Smooth muscle cell (in vitro differentiated cells): ENCODE measurements around the gene RRP12. TPM values are rescaled to one million over a fixed set of nuclear protein-coding genes. Genes with fewer than 3 reads are reported as not detected.
"Not testable (repeated sequence)": the region's sequence is repeated elsewhere in the genome, so short reads cannot be mapped to it uniquely, and the experiment has no call there.

Source experiments
- DNase-seq: peaks from one replicate; lab custom pipeline; 2025; ENCODE audit not compliant: unreplicated experiment; lab: John Stamatoyannopoulos, UW
- H2AFZ ChIP-seq: fragments of 200-600 bp; sonication (generic); 2 replicates; pipeline ENCODE4 v1.6.0; 2016; ENCODE audit warnings: antibody characterized with exemption, low read depth, mild to moderate bottlenecking
- H3F3A ChIP-seq: fragments of 200-600 bp; sonication (generic); 2 replicates; pipeline ENCODE4 v1.6.0; 2017; ENCODE audit warnings: antibody characterized with exemption, low read depth
- H3K27ac ChIP-seq: fragments of 200-600 bp; sonication (generic); 2 replicates; pipeline ENCODE4 v1.5.1; 2016; ENCODE audit warnings: low read depth, mild to moderate bottlenecking
- H3K27me3 ChIP-seq: fragments of 200-600 bp; sonication (generic); 2 replicates; pipeline ENCODE4 v1.6.1; 2016; ENCODE audit warnings: low read depth, mild to moderate bottlenecking
- H3K36me3 ChIP-seq: fragments of 200-600 bp; sonication (generic); 2 replicates; pipeline ENCODE4 v1.5.1; 2016; ENCODE audit warnings: low read depth
- H3K4me1 ChIP-seq: fragments of 200-600 bp; sonication (generic); 2 replicates; pipeline ENCODE4 v1.5.1; 2016; ENCODE audit warnings: low read depth
- H3K4me2 ChIP-seq: fragments of 200-600 bp; sonication (generic); 2 replicates; pipeline ENCODE4 v1.6.0; 2016; ENCODE audit warnings: mild to moderate bottlenecking
- H3K4me3 ChIP-seq: fragments of 200-600 bp; sonication (generic); 2 replicates; pipeline ENCODE4 v1.5.1; 2016; ENCODE audit warnings: mild to moderate bottlenecking
- H3K79me2 ChIP-seq: fragments of 200-600 bp; sonication (generic); 2 replicates; pipeline ENCODE4 v1.6.0; 2016; ENCODE audit warnings: low read depth, mild to moderate bottlenecking
- H3K9ac ChIP-seq: fragments of 200-600 bp; sonication (generic); 2 replicates; pipeline ENCODE4 v1.6.0; 2016; ENCODE audit warnings: low read depth
- H3K9me3 ChIP-seq: fragments of 200-600 bp; sonication (generic); replicated peaks from 2 replicates; pipeline ENCODE4 v1.5.1; 2016; ENCODE audit warnings: low read depth
- H4K20me1 ChIP-seq: fragments of 200-600 bp; sonication (generic); 2 replicates; pipeline ENCODE4 v1.6.0; 2016; ENCODE audit warnings: low read depth
- CTCF ChIP-seq: fragments of 200-600 bp; sonication (generic); IDR thresholded peaks from 2 replicates; pipeline ENCODE4 v1.5.1; 2017; ENCODE audit warnings: borderline replicate concordance, mild to moderate bottlenecking, antibody characterized with exemption; ENCODE audit not compliant: insufficient read depth, poor library complexity, severe bottlenecking
- WGBS: methylation state at CpG from one replicate; pipeline ENCODE4 v1.1.7; 2016; ENCODE audit warnings: low lambda C conversion rate; 5-methylcytosine and 5-hydroxymethylcytosine counted together
- polyA plus RNA-seq: library from polyadenylated mRNA; unstranded; fragments of >200 nt; fragmentation: Nextera tagmentation; extraction: Ambion mirVana; gene quantifications from 2 replicates; pipeline ENCODE4 v1.2.1, GENCODE V29; 2016
- total RNA-seq: library from RNA; depleted of rRNA; stranded (reverse); fragments of >200 nt; gene quantifications from 2 replicates; pipeline ENCODE4 v1.2.3, GENCODE V29; 2014

RRP12 gene
- total and polyA plus RNA-seq, 2 experiments from 2014 or later: 14.1 to 18.8 TPM

- no peaks in the 10 kb centered on the region for H3K27me3 ChIP-seq
- no peak overlapping the region for H3K4me2 ChIP-seq
- H3K9ac ChIP-seq: no peak overlapping the region
- no peaks in the 10 kb centered on the region for H3K4me1 ChIP-seq
- no peaks in the 10 kb centered on the region for H3K36me3 ChIP-seq
- H2AFZ ChIP-seq: no peak overlapping the region
- no peaks in the 10 kb centered on the region for H3K9me3 ChIP-seq
- peak; percentile 72 for TF ChIP-seq CTCF
- H3F3A ChIP-seq: peaks cover 9% of the 10 kb centered on the region
- DNase-seq: no peak
- WGBS: 5% methylated on average over 10 of the region's 10 CpGs
- H3K4me3 ChIP-seq: no peak overlapping the region
- no peak overlapping the region for H3K27ac ChIP-seq
- no peaks in the 10 kb centered on the region for H3K79me2 ChIP-seq
- no peaks in the 10 kb centered on the region for H4K20me1 ChIP-seq
Measured at GRCh38 chr10:97407211-97407951, 6.2 kb upstream of the RRP12 start.

- 94% methylated on average over 7 of the region's 7 CpGs for WGBS
- not testable (repeated sequence) for H3K4me2 ChIP-seq, DNase-seq
Measured at GRCh38 chr10:97406483-97406882, 5.3 kb upstream of the RRP12 start.

DNA sequence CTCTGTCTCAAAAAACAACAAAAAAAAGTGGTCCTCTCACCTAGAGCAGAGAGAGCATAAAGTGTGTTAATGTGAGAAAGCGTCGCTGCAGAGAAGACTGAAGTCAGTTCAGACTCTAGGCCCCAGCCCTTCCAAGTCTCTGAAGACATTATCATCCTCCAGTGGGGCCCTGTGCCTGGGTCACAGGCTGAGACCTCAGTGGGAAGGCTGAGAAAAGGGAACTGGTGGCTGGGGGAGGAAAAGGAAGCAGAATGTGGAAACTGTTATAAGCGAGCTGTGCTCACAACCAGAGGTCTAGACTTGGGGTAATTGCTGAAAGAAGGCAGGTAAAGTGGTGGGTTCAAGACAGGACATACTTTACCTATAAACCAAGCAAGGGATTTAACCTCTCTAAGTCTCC lies 4.9 kb upstream of the RRP12 start:
- H3K79me2 ChIP-seq: no peaks in the 10 kb centered on the region
- H3K4me3 ChIP-seq: no peak overlapping the region
- no peaks in the 10 kb centered on the region for H3K27me3 ChIP-seq
- DNase-seq: no peak
- H3K9me3 ChIP-seq: no peaks in the 10 kb centered on the region
- H3K4me2 ChIP-seq: no peak overlapping the region
- no peak for TF ChIP-seq CTCF
- H3K4me1 ChIP-seq: no peaks in the 10 kb centered on the region
- H3K36me3 ChIP-seq: no peaks in the 10 kb centered on the region
- no peak overlapping the region for H3K9ac ChIP-seq
- H4K20me1 ChIP-seq: no peaks in the 10 kb centered on the region
- peaks cover 9% of the 10 kb centered on the region for H3F3A ChIP-seq
- no peak overlapping the region for H3K27ac ChIP-seq
- WGBS: 88% methylated on average over 3 of the region's 3 CpGs
- no peak overlapping the region for H2AFZ ChIP-seq

More at GRCh38 chr10:97406483-97406882, 5.3 kb upstream of the RRP12 start:
- H4K20me1 ChIP-seq, H3K4me1 ChIP-seq, H3K36me3 ChIP-seq, H3K27me3 ChIP-seq, H3K4me3 ChIP-seq, H3K79me2 ChIP-seq, H2AFZ ChIP-seq, H3K9me3 ChIP-seq, H3K9ac ChIP-seq, H3F3A ChIP-seq, H3K27ac ChIP-seq: not testable (repeated sequence)

DNA sequence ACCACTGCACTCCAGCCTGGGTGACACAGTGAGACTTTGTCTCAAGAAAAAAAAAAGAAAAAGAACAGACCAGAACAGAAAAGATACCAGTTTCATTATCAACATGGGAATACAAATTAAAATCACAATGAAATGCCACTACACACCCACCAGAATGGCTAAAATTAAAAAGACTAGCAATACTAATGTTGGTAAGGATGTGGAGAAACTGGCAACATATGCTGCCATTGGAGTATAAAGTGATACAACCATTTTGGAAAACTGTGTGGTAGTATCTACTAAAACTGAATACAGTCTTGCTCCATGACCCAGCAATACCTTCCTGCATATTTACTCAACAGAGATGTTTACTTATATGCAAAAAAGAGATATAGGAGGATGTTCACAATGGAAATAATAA lies 2.9 kb upstream of the RRP12 start:
- Histone ChIP-seq H3K79me2 (peaks cover 11% of the 10 kb centered on the region), H3K9ac (no peak overlapping the region), H3K27ac (no peak overlapping the region), H3K4me2 (no peak overlapping the region), H4K20me1 (no peaks in the 10 kb centered on the region), H3K27me3 (no peaks in the 10 kb centered on the region), H3K4me3 (no peak overlapping the region), H3K36me3 (no peaks in the 10 kb centered on the region), H3K9me3 (no peaks in the 10 kb centered on the region), H2AFZ (no peak overlapping the region), H3F3A (peaks cover 9% of the 10 kb centered on the region), H3K4me1 (peaks cover 11% of the 10 kb centered on the region)
- TF ChIP-seq CTCF: no peak
- DNase-seq: no peak
